ENCODE results near the gene SRRM2. TPM values are rescaled to one million over a fixed set of nuclear protein-coding genes. Genes with fewer than 3 reads are reported as not detected.

The SRRM2 gene
- total and polyA plus RNA-seq, 8 donors: 536 to 710 (median 632) TPM

DNA sequence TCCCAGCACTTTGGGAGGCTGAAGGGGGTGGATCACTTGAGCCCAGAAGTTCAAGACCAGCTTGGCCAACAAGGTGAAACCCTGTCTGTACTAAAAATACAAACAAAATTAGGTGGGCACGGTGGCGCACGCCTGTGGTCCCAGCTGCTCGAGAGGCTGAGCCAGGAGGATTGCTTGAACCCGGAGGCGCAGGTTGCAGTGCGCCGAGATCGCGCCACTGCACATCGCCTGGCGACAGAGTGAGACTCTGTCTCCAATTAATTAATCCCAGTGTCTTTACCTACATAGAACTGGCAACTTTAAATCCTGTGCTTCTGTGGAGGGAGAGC lies 26.2 kb downstream of the SRRM2 start:
- H3K27ac ChIP-seq: peak overlapping the region in 1 of 2 donors; percentile 100
- TF ChIP-seq, protein P1, sequence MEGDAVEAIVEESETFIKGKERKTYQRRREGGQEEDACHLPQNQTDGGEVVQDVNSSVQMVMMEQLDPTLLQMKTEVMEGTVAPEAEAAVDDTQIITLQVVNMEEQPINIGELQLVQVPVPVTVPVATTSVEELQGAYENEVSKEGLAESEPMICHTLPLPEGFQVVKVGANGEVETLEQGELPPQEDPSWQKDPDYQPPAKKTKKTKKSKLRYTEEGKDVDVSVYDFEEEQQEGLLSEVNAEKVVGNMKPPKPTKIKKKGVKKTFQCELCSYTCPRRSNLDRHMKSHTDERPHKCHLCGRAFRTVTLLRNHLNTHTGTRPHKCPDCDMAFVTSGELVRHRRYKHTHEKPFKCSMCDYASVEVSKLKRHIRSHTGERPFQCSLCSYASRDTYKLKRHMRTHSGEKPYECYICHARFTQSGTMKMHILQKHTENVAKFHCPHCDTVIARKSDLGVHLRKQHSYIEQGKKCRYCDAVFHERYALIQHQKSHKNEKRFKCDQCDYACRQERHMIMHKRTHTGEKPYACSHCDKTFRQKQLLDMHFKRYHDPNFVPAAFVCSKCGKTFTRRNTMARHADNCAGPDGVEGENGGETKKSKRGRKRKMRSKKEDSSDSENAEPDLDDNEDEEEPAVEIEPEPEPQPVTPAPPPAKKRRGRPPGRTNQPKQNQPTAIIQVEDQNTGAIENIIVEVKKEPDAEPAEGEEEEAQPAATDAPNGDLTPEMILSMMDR (IDR thresholded peaks at IDR 0.05): no peak
- DNase-seq (peak in 1 of 4 donors; percentile 28), ATAC-seq (no peak)
- intact Hi-C loops (cut with DNase I): no loop called here
- H3K36me3 ChIP-seq: peaks cover 0 to 19% of the 10 kb centered on the region in 2 donors
- H3K4me3 ChIP-seq: peak overlapping the region; percentile 95 to 99
- H3K4me1 ChIP-seq: peaks cover 22 to 37% of the 10 kb centered on the region in 2 donors
- peaks cover 0 to 6% of the 10 kb centered on the region in 2 donors for H3K27me3 ChIP-seq
- H3K9me3 ChIP-seq: no peaks in the 10 kb centered on the region

DNA sequence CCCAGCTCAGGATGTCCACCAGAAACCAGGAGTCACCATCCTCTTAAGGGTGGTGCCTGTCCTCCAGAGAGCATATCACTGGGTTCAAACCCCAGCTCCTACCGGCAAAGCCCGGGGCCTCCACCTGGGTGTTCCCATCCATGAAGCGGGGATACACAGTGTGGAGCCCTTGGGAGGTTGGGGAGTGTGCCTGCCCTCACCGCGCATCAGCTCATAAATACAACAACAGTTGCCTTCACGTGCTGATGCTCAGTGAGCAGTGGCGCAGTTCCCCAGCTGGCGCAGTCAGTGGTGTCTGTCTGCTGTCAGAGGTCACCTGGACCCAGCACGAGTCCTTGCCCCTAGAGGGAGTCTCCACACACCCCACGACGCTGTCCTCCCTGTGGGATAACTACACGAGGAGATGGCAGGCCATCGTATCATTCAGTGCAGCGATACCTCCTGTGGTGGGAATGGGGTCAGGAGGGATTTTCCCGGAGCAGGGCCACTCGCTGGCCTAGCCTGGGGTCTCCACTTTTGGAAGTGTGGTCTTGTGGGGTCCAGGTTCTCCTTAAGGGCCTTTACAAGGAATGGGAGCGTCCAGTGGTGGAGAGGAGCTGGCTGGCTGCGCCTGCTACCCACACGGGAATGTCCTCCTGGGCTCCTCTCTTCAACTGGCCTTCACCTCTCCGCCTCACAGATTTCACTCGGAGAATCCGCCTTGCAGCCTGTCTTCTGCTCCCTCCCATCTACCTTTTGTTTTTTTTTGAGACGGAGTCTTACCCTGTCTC lies 26.9 kb downstream of the SRRM2 start:
- Histone ChIP-seq H3K9me3 (no peaks in the 10 kb centered on the region), H3K4me3 (no peak overlapping the region), H3K36me3 (peaks cover 0 to 12% of the 10 kb centered on the region in 2 donors), H3K27ac (no peak overlapping the region), H3K4me1 (peaks cover 22 to 34% of the 10 kb centered on the region in 2 donors), H3K27me3 (peaks cover 0 to 11% of the 10 kb centered on the region in 2 donors)
- TF ChIP-seq, protein P1 (IDR thresholded peaks at IDR 0.05): no peak
- intact Hi-C loops (cut with DNase I): no loop called here
- peak in 1 of 4 donors; percentile 19 for DNase-seq
- no peak for ATAC-seq

DNA sequence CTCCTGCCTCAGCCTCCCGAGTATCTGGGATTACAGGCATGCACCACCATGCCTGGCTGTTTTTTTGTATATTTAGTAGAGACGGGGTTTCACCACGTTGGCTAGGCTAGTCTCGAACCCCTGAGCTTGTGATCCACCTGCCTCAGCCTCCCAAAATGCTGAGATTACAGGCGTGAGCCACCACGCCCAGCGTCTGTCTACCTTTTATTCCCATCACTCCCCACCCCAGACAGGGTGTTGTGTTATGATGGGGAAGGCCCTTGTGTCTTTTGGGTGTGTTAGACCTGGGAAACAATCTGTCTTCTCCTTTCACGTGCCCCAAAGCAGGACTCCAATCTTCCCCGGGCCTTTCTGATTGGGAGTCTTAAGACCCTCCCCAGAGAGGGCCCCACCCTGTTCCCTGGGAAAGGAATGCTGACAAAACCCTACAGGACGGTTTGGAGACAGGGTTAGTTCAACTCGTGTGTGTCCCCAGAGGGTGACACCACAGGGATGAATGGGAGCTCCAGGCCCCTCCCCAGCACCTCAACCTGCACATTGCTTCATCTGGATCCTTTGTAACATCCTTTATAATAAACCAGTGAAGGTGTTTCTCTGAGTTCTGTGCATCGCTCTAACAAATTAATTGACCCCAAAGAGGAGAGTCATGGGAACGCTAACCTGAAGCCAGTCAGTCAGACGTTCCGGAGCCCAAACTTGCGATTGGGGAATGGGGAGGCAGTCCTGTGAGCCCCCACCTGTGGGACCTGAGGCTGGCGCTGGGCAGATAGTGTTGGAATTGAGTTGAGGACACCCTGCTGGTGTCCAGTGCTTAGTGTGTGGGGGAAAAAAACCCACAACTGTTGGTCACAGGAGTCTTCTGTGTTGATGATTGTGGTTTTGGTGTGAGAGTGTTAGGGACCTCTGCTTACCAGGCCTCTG lies 27.8 kb downstream of the SRRM2 start:
- H3K36me3 ChIP-seq: peaks cover 0 to 3% of the 10 kb centered on the region in 2 donors
- H3K27ac ChIP-seq: no peak overlapping the region
- peak in 1 of 4 donors; percentile 7 for DNase-seq
- peaks cover 8 to 20% of the 10 kb centered on the region in 2 donors for H3K27me3 ChIP-seq
- TF ChIP-seq, protein P1 (IDR thresholded peaks at IDR 0.05): no peak
- intact Hi-C loops (cut with DNase I): no loop called here
- ATAC-seq: no peak
- H3K4me1 ChIP-seq: peaks cover 23 to 29% of the 10 kb centered on the region in 2 donors
- no peak overlapping the region for H3K4me3 ChIP-seq
- no peaks in the 10 kb centered on the region for H3K9me3 ChIP-seq

DNA sequence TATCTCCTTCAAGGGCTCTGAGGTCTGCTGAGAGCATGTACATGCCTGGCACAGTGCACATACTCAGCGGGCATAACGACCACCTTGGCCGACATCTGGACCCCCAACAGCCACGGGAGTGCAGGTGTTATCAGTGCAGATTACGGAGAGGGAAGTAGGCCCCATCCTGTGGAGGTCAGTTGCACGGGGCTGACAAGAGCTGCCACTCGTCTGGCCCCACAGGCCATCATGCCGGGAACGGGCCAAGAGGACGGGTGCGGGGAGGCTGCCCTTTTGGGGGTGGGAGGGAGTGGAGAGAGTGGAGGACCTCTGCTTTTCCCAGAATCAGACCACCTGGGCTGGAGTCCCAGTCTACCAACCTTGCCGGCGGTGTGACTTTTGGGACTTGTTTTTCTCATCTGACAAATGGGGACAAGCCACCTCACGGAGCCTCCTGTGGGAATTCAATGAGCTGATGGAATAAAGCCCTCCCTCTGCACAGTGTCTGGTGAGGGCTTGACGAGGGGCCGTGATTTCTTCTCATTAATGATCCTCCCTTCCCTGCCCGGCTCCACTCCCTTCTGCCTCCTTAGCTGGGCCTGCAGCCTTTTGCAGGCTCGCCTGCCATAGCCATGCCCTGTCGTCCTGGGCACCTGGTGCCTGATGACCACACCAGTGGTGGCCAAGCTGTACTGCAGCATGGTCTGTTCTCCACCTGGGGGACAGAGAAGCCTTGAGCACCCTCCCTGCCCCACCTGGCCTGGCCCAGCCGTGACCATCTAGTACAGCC lies 30.3 kb downstream of the SRRM2 start:
- no peak for ATAC-seq
- no peak overlapping the region for H3K27ac ChIP-seq
- intact Hi-C loops (cut with DNase I): no loop called here

More for the DNA sequence above, 30.3 kb downstream of the SRRM2 start:
- H3K4me1 ChIP-seq: peaks cover 13 to 23% of the 10 kb centered on the region in 2 donors
- H3K9me3 ChIP-seq: no peaks in the 10 kb centered on the region
- TF ChIP-seq, protein P1 (IDR thresholded peaks at IDR 0.05): no peak
- no peaks in the 10 kb centered on the region for H3K36me3 ChIP-seq
- no peak for DNase-seq
- no peak overlapping the region for H3K4me3 ChIP-seq
- H3K27me3 ChIP-seq: peaks cover 21 to 42% of the 10 kb centered on the region in 2 donors

All from left lung (tissue), 10 donors.